Bronchial epithelial cell (primary cell): ENCODE data around the gene MYO7A. TPM values are rescaled to one million over a fixed set of nuclear protein-coding genes. Genes with fewer than 3 reads are reported as not detected.

Source experiments
- DNase-seq: peaks from one replicate; pipeline ENCODE4 v3.0.0-alpha.2; 2010; ENCODE audit warnings: low read depth
- FAIRE-seq: peaks from 2 replicates; lab custom pipeline; 2011; peaks lifted over from hg19 to GRCh38; lab: Jason Lieb, UNC
- H3K27me3 ChIP-seq: 2 replicates; pipeline ENCODE4 v1.5.1; 2011; ENCODE audit warnings: low read length; ENCODE audit not compliant: control insufficient read depth, insufficient read depth
- H3K36me3 ChIP-seq: 2 replicates; pipeline ENCODE4 v1.5.1; 2011; ENCODE audit warnings: low read length; ENCODE audit not compliant: control insufficient read depth, insufficient read depth
- H3K4me3 ChIP-seq: 2 replicates; pipeline ENCODE4 v1.5.1; 2011; ENCODE audit warnings: mild to moderate bottlenecking, low read depth, low read length, control low read depth
- total RNA-seq: library from RNA; depleted of rRNA; stranded (reverse); fragments of >200 nt; gene quantifications from 2 replicates; pipeline ENCODE4 v1.2.1, GENCODE V29; 2014
- TF ChIP-seq, protein P1 (sequence below): IDR thresholded peaks from 2 replicates; pipeline ENCODE4 v1.5.1; 2011; ENCODE audit warnings: mild to moderate bottlenecking, moderate library complexity, low read length, control low read depth, inconsistent platforms; ENCODE audit not compliant: insufficient read depth, severe bottlenecking

MYO7A gene
- total RNA-seq, 1 donor from 2014 or later = under 0.01 TPM

DNA sequence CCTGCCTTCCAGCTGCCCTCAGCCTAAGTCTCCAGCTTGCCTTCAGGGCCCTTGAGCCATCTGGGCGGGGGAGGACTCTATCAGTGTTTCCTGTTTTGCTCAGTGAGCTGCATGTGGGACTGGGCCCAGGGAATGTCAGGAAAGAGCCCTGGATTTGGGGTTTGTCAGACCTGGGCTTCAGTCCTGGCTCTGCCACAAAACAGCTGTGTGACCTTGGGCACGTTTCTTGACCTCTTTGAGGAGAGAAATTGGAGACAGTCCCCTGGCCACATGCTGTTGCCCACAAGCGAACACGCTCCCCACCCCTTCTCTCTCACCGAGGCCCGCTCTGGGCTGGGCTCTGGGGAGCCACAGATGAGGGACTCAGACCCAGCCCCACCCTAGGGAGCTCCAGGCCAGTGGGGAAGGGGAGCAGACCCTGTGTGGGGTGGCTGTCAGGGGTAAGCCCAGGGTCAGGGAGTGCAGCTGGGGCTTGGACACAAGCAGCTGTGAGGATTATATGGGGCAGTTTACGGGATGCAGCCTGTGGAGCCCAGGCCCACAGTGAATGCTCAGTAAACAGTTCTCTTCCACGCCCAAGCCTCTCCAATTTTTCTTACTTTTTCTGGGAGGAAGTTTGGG lies 12.3 kb downstream of the MYO7A start:
- H3K27me3 ChIP-seq = peaks cover 10% of the 10 kb centered on the region
- TF ChIP-seq, protein P1, sequence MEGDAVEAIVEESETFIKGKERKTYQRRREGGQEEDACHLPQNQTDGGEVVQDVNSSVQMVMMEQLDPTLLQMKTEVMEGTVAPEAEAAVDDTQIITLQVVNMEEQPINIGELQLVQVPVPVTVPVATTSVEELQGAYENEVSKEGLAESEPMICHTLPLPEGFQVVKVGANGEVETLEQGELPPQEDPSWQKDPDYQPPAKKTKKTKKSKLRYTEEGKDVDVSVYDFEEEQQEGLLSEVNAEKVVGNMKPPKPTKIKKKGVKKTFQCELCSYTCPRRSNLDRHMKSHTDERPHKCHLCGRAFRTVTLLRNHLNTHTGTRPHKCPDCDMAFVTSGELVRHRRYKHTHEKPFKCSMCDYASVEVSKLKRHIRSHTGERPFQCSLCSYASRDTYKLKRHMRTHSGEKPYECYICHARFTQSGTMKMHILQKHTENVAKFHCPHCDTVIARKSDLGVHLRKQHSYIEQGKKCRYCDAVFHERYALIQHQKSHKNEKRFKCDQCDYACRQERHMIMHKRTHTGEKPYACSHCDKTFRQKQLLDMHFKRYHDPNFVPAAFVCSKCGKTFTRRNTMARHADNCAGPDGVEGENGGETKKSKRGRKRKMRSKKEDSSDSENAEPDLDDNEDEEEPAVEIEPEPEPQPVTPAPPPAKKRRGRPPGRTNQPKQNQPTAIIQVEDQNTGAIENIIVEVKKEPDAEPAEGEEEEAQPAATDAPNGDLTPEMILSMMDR = no peak
- DNase-seq (no peak), FAIRE-seq (no peak)
- no peaks in the 10 kb centered on the region for H3K36me3 ChIP-seq
- no peak overlapping the region for H3K4me3 ChIP-seq

DNA sequence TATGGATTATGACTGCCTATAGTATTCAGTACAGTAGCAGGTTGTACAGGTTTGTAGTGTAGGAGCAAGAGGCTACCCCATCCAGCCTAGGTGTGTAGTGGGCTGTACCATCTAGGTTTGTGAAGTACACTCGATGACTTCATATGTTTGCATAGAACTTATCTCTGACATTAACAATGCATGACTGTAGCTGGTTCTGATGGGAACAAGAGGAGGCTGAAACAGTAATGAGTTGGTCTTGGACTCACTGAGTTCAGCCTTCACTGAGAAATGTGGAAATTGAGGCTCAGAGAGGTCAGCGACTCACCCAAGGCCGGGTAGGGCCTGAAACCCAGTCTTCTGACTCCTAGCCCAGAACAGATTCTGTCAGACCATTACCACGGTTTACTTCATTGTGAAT lies 13.0 kb downstream of the MYO7A start:
- peak; percentile 89 for FAIRE-seq

DNA sequence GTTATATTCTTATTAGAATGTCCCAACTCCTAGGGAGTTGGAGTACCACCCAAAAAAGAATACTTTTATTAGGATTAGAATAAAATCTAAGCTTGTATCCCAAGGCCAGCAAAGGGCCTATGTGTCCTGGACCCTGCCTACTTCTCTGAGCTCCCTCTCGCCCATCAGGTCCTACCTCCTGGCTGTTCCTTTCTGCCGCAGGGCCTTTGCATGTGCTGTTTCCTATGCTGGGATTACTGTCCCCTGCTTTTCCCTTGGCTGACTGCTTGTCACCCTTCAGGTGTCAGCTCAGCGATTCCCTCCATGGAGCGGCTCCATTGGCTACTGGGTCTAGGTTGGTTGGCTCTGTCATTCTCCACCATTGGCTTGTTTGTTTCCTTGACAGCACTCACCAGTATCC lies 13.4 kb downstream of the MYO7A start:
- Histone ChIP-seq H3K27me3 (peaks cover 10% of the 10 kb centered on the region), H3K36me3 (no peaks in the 10 kb centered on the region), H3K4me3 (no peak overlapping the region)
- TF ChIP-seq, protein P1 = no peak
- no peak for DNase-seq
- FAIRE-seq = no peak

More for the DNA sequence above, 13.0 kb downstream of the MYO7A start:
- Histone ChIP-seq H3K27me3 (peaks cover 10% of the 10 kb centered on the region), H3K4me3 (no peak overlapping the region), H3K36me3 (no peaks in the 10 kb centered on the region)
- TF ChIP-seq, protein P1 = no peak
- DNase-seq = peak; percentile 92

DNA sequence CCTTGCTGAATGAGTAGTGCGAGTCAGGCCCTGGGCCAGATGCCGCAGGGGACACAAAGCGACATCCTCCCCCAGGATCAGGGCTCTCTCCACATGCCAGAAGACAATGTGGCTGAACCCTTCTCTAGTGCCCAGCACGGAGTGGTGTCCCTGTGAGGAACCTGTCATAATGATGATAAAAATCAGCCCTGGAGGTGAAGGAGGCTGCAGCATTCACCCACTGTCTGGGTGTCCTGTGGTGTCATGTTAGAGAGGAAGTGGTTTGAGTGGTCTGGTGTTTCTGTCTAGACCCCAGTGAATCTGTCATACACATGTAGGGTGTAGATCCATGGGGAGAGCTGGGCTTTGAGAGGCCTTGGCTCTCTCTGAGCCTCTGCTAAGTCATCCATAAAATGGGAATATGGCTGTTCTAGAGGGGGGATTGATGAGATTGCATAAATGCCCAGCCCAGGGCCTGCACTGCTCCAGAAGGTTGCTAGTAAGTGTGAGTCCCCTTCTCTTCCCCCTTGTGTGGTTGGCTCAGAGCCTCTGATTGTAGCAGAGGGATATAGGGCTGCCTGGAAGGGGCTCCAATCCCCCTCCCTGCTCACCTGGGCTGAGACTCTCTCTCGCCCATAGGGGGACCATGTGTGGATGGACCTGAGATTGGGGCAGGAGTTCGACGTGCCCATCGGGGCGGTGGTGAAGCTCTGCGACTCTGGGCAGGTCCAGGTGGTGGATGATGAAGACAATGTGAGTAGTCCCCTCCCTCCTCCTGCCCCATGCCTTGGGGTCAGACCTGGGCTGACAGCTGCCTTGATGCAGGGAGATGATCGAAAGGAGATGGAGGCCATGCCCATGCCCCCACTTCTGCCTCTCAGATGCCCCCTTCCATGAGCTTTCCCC lies 14.3 kb downstream of the MYO7A start:
- Histone ChIP-seq H3K27me3 (peaks cover 14% of the 10 kb centered on the region), H3K36me3 (no peaks in the 10 kb centered on the region), H3K4me3 (no peak overlapping the region)
- DNase-seq (no peak), FAIRE-seq (peak; percentile 18)
- TF ChIP-seq, protein P1 = no peak

DNA sequence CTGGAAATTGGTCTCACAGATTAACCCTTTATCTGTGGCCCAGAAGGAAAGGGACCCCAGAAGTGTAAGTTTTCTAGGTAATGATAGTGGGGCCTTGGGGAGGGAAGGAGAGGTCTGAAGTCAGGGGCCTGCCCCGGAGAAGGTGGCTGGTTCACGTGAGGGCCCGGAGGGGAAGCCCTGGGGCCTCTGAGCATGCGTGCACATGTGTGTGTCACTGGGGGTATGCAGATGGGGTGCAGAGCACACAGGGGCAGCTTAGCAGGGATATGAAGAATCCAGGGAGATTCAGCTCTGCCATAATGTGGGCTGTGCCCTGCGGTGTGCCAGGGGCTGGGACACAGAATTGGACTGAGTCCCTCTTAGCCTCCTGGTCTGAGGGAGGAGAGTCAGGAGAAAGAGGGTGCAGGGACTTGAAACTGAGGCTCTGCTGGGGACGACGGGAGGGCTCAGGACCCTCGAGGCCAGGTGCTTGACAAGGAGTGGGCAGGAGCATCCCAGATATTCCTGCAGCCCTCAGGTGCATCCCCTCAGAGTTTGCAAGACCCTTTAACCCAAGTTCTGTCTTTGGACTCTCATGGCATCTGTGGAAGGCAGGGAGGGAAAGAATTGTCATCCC lies 15.5 kb downstream of the MYO7A start:
- DNase-seq (no peak), FAIRE-seq (no peak)
- H3K27me3 ChIP-seq = peaks cover 10% of the 10 kb centered on the region
- no peak overlapping the region for H3K4me3 ChIP-seq
- H3K36me3 ChIP-seq = no peaks in the 10 kb centered on the region
- TF ChIP-seq, protein P1 = no peak
